HepG2 (cell line): Measurements from ENCODE around the gene PTH2. TPM values are rescaled to one million over a fixed set of nuclear protein-coding genes. Genes with fewer than 3 reads are reported as not detected.

Source experiments
- BORCS8-MEF2B ChIP-seq: sonication (generic); formaldehyde crosslinking; IDR thresholded peaks from 2 replicates; pipeline ENCODE4 v1.8.0; 2022; ENCODE audit warnings: mild to moderate bottlenecking, missing genetic modification reagents
- KAT8 ChIP-seq: IDR thresholded peaks from 2 replicates; pipeline ENCODE4 v1.6.1; 2016; ENCODE audit warnings: missing genetic modification reagents, missing compliant biosample characterization
- RCOR2 ChIP-seq: IDR thresholded peaks from 2 replicates; pipeline ENCODE4 v1.6.1; 2016; ENCODE audit warnings: missing biosample characterization, missing genetic modification reagents
- SALL2 ChIP-seq: sonication (generic); formaldehyde crosslinking; IDR thresholded peaks from 2 replicates; pipeline ENCODE4 v1.8.1; 2023; ENCODE audit warnings: mild to moderate bottlenecking, missing genetic modification reagents, inconsistent platforms
- SIX1 ChIP-seq: sonication (generic); formaldehyde crosslinking; IDR thresholded peaks from 2 replicates; pipeline ENCODE4 v1.4.0; 2020; ENCODE audit warnings: missing genetic modification reagents, borderline replicate concordance
- ZNF160 ChIP-seq: sonication (generic); formaldehyde crosslinking; IDR thresholded peaks from 2 replicates; pipeline ENCODE4 v1.8.0; 2022; ENCODE audit warnings: mild to moderate bottlenecking, inconsistent platforms, missing genetic modification reagents
- ZNF550 ChIP-seq: sonication (generic); formaldehyde crosslinking; IDR thresholded peaks from 2 replicates; pipeline ENCODE4 v1.4.0; 2020; ENCODE audit warnings: mild to moderate bottlenecking, missing genetic modification reagents, borderline replicate concordance
- polyA plus RNA-seq, 8 experiments: library from polyadenylated mRNA; depleted of rRNA in 3 of 8; stranded (reverse) in 7 of 8; unstranded in 1 of 8; fragments of >200 nt; fragmentation: Illumina TruSeq in 4 of 8; extraction: Trizol in 4 of 8; gene quantifications; 2 replicates each; pipeline versions ENCODE4 v1.2.1 to v1.2.3, GENCODE V29; 2011 to 2016; ENCODE audit warnings: low read depth in 4 of 8, missing spikeins in 1 of 8, mixed read lengths in 1 of 8; ENCODE audit not compliant: insufficient read depth in 1 of 8
- total RNA-seq, 5 experiments: library from RNA; depleted of rRNA; stranded (reverse); fragments of >200 nt; fragmentation: Illumina TruSeq; extraction: Trizol; gene quantifications; 2 replicates each; pipeline ENCODE4 v1.2.3, GENCODE V29; 2016; ENCODE audit warnings: low read depth in 1 of 5
- TF ChIP-seq, protein P1 (sequence below): sonication (generic); formaldehyde crosslinking; IDR thresholded peaks from 2 replicates; pipeline ENCODE4 v1.4.0; 2020; ENCODE audit warnings: missing genetic modification reagents, borderline replicate concordance
- TF ChIP-seq, protein P2 (sequence below): sonication (generic); formaldehyde crosslinking; IDR thresholded peaks from 2 replicates; pipeline ENCODE4 v1.4.0; 2020; ENCODE audit warnings: missing genetic modification reagents
- TF ChIP-seq, protein P3 (sequence below): sonication (generic); formaldehyde crosslinking; IDR thresholded peaks from 2 replicates; pipeline ENCODE4 v1.4.0; 2020; ENCODE audit warnings: mild to moderate bottlenecking, missing genetic modification reagents
- TF ChIP-seq, protein P4 (sequence below): sonication (generic); formaldehyde crosslinking; IDR thresholded peaks from 2 replicates; pipeline ENCODE4 v1.8.0; 2022; ENCODE audit warnings: mild to moderate bottlenecking, missing genetic modification reagents, borderline replicate concordance
- TF ChIP-seq, protein P5 (sequence below): sonication (generic); formaldehyde crosslinking; IDR thresholded peaks from 2 replicates; pipeline ENCODE4 v1.5.0; 2020; ENCODE audit warnings: mild to moderate bottlenecking, missing genetic modification reagents, borderline replicate concordance
- TF ChIP-seq, protein P6 (sequence below): sonication (generic); formaldehyde crosslinking; IDR thresholded peaks from 2 replicates; pipeline ENCODE4 v1.4.0; 2020; ENCODE audit warnings: missing genetic modification reagents

PTH2 gene
- total and polyA plus RNA-seq, 2 of the 13 experiments (the other 11 are each of a cell fraction or from before 2014, with no cell fraction given): not detected

DNA sequence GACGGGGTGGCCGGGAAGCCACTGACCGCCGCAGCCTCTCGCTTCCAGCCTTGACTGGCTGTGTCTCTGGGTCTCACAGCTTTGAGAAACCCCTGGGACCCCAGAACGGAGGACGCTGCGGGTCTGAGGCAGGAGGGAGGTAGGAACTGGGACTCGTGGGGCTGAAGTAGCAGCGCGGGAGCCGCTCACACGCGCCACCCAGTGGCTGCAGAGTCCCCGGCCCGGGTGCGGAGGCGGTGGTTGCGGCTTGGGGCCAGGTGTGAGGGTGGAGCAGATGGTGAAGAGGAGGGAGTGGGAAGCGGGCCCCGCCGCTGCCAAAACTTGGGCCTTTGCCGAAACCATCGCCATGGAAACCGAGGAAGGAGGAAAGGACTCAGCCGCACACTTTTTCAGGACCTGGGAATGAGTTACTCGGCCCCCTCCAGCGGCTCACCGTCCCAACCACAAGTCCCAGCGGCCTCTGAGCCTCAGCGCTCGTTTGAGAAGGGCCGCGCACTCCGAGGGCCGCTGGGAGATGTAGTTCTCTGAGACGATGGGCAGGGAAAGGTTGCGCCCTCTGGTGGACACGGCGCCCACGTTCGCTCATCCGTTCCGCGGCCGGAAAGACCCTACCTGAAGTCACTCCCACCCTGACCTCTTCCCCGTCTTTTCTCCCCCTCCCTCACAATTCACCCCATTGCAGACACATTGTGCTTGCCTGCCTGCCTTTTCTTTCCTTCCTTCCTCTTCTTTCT is 20.3 kb upstream of the PTH2 start (continued):
- TF ChIP-seq, protein P1, sequence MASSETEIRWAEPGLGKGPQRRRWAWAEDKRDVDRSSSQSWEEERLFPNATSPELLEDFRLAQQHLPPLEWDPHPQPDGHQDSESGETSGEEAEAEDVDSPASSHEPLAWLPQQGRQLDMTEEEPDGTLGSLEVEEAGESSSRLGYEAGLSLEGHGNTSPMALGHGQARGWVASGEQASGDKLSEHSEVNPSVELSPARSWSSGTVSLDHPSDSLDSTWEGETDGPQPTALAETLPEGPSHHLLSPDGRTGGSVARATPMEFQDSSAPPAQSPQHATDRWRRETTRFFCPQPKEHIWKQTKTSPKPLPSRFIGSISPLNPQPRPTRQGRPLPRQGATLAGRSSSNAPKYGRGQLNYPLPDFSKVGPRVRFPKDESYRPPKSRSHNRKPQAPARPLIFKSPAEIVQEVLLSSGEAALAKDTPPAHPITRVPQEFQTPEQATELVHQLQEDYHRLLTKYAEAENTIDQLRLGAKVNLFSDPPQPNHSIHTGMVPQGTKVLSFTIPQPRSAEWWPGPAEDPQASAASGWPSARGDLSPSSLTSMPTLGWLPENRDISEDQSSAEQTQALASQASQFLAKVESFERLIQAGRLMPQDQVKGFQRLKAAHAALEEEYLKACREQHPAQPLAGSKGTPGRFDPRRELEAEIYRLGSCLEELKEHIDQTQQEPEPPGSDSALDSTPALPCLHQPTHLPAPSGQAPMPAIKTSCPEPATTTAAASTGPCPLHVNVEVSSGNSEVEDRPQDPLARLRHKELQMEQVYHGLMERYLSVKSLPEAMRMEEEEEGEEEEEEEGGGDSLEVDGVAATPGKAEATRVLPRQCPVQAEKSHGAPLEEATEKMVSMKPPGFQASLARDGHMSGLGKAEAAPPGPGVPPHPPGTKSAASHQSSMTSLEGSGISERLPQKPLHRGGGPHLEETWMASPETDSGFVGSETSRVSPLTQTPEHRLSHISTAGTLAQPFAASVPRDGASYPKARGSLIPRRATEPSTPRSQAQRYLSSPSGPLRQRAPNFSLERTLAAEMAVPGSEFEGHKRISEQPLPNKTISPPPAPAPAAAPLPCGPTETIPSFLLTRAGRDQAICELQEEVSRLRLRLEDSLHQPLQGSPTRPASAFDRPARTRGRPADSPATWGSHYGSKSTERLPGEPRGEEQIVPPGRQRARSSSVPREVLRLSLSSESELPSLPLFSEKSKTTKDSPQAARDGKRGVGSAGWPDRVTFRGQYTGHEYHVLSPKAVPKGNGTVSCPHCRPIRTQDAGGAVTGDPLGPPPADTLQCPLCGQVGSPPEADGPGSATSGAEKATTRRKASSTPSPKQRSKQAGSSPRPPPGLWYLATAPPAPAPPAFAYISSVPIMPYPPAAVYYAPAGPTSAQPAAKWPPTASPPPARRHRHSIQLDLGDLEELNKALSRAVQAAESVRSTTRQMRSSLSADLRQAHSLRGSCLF (CRISPR knock-in tag): no peak
- no peak for TF ChIP-seq SIX1 (CRISPR knock-in tag)
- TF ChIP-seq, protein P2, sequence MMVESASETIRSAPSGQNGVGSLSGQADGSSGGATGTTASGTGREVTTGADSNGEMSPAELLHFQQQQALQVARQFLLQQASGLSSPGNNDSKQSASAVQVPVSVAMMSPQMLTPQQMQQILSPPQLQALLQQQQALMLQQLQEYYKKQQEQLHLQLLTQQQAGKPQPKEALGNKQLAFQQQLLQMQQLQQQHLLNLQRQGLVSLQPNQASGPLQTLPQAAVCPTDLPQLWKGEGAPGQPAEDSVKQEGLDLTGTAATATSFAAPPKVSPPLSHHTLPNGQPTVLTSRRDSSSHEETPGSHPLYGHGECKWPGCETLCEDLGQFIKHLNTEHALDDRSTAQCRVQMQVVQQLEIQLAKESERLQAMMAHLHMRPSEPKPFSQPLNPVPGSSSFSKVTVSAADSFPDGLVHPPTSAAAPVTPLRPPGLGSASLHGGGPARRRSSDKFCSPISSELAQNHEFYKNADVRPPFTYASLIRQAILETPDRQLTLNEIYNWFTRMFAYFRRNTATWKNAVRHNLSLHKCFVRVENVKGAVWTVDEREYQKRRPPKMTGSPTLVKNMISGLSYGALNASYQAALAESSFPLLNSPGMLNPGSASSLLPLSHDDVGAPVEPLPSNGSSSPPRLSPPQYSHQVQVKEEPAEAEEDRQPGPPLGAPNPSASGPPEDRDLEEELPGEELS (CRISPR knock-in tag): peak; percentile 25; the same call in 1 of the 2 replicates
- no peak for TF ChIP-seq ZNF160 (CRISPR knock-in tag)
- TF ChIP-seq, protein P3, sequence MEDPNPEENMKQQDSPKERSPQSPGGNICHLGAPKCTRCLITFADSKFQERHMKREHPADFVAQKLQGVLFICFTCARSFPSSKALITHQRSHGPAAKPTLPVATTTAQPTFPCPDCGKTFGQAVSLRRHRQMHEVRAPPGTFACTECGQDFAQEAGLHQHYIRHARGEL: peak; percentile 93
- TF ChIP-seq, protein P4, sequence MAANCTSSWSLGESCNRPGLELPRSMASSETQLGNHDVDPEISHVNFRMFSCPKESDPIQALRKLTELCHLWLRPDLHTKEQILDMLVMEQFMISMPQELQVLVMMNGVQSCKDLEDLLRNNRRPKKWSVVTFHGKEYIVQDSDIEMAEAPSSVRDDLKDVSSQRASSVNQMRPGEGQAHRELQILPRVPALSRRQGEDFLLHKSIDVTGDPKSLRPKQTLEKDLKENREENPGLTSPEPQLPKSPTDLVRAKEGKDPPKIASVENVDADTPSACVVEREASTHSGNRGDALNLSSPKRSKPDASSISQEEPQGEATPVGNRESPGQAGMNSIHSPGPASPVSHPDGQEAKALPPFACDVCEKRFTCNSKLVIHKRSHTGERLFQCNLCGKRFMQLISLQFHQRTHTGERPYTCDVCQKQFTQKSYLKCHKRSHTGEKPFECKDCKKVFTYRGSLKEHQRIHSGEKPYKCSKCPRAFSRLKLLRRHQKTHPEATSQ (CRISPR knock-in tag): no peak
- peak; percentile 48; the same call in 1 of the 2 replicates for TF ChIP-seq KAT8 (CRISPR knock-in tag)
- 0 out of 2 replicates have a peak, but pooled peaks have one; percentile 20 for TF ChIP-seq RCOR2 (CRISPR knock-in tag)
- peak; percentile 80; the same call in 1 of the 2 replicates for TF ChIP-seq SALL2 (CRISPR knock-in tag)
- no peak for TF ChIP-seq BORCS8-MEF2B (CRISPR knock-in tag)
- TF ChIP-seq, protein P5, sequence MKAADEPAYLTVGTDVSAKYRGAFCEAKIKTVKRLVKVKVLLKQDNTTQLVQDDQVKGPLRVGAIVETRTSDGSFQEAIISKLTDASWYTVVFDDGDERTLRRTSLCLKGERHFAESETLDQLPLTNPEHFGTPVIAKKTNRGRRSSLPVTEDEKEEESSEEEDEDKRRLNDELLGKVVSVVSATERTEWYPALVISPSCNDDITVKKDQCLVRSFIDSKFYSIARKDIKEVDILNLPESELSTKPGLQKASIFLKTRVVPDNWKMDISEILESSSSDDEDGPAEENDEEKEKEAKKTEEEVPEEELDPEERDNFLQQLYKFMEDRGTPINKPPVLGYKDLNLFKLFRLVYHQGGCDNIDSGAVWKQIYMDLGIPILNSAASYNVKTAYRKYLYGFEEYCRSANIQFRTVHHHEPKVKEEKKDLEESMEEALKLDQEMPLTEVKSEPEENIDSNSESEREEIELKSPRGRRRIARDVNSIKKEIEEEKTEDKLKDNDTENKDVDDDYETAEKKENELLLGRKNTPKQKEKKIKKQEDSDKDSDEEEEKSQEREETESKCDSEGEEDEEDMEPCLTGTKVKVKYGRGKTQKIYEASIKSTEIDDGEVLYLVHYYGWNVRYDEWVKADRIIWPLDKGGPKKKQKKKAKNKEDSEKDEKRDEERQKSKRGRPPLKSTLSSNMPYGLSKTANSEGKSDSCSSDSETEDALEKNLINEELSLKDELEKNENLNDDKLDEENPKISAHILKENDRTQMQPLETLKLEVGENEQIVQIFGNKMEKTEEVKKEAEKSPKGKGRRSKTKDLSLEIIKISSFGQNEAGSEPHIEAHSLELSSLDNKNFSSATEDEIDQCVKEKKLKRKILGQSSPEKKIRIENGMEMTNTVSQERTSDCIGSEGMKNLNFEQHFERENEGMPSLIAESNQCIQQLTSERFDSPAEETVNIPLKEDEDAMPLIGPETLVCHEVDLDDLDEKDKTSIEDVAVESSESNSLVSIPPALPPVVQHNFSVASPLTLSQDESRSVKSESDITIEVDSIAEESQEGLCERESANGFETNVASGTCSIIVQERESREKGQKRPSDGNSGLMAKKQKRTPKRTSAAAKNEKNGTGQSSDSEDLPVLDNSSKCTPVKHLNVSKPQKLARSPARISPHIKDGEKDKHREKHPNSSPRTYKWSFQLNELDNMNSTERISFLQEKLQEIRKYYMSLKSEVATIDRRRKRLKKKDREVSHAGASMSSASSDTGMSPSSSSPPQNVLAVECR (CRISPR knock-in tag): peak; percentile 80; the same call in 1 of the 2 replicates
- TF ChIP-seq ZNF550 (CRISPR knock-in tag): no peak
- TF ChIP-seq, protein P6, sequence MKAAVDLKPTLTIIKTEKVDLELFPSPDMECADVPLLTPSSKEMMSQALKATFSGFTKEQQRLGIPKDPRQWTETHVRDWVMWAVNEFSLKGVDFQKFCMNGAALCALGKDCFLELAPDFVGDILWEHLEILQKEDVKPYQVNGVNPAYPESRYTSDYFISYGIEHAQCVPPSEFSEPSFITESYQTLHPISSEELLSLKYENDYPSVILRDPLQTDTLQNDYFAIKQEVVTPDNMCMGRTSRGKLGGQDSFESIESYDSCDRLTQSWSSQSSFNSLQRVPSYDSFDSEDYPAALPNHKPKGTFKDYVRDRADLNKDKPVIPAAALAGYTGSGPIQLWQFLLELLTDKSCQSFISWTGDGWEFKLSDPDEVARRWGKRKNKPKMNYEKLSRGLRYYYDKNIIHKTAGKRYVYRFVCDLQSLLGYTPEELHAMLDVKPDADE (CRISPR knock-in tag): no peak
